Keratinocyte (primary cell): Measurements from ENCODE around the gene SEMA3C. TPM values are rescaled to one million over a fixed set of nuclear protein-coding genes. Genes with fewer than 3 reads are reported as not detected.

Source experiments
- DNase-seq: peaks from one replicate; pipeline ENCODE4 v3.0.0-alpha.2; 2011; ENCODE audit warnings: low read depth, missing footprints, low spot score
- FAIRE-seq: peaks from 2 replicates; lab custom pipeline; 2011; peaks lifted over from hg19 to GRCh38; lab: Jason Lieb, UNC
- H2AFZ ChIP-seq: 2 replicates; pipeline ENCODE4 v1.6.0; 2012; ENCODE audit warnings: low read length, control low read depth, inconsistent platforms; ENCODE audit not compliant: control insufficient read depth
- H3K27ac ChIP-seq: 2 replicates; pipeline ENCODE4 v1.5.1; 2011; ENCODE audit warnings: low read length; ENCODE audit not compliant: control insufficient read depth, insufficient read depth
- H3K27me3 ChIP-seq: 3 replicates; pipeline ENCODE4 v1.6.0; 2011; ENCODE audit warnings: low read length; ENCODE audit not compliant: control insufficient read depth, insufficient read depth; ENCODE audit errors: extremely low read depth
- H3K36me3 ChIP-seq, 2 experiments: 2 replicates in 1 of 2; 3 replicates in 1 of 2; pipeline ENCODE4 v1.5.1; 2011; ENCODE audit warnings: low read length in 2 of 2, mild to moderate bottlenecking in 1 of 2; ENCODE audit not compliant: control insufficient read depth in 2 of 2, insufficient read depth in 2 of 2; ENCODE audit errors: extremely low read depth in 1 of 2
- H3K4me1 ChIP-seq: 3 replicates; pipeline ENCODE4 v1.5.1; 2011; ENCODE audit warnings: low read length; ENCODE audit not compliant: control insufficient read depth, insufficient read depth; ENCODE audit errors: extremely low read depth
- H3K4me2 ChIP-seq: 3 replicates; pipeline ENCODE4 v1.6.0; 2011; ENCODE audit warnings: low read depth, low read length; ENCODE audit not compliant: control insufficient read depth, insufficient read depth; ENCODE audit errors: extremely low read depth
- H3K4me3 ChIP-seq, 3 experiments: fragments of 200-600 bp in 1 of 3; sonication (generic) in 1 of 3; 2 replicates in 2 of 3; 3 replicates in 1 of 3; pipeline ENCODE4 v1.5.1; 2011 to 2016; ENCODE audit warnings: low read length in 3 of 3, mild to moderate bottlenecking in 3 of 3, control low read depth in 2 of 3, inconsistent platforms in 1 of 3, low read depth in 1 of 3, mixed read lengths in 1 of 3, mixed run types in 1 of 3, moderate library complexity in 1 of 3; ENCODE audit not compliant: control insufficient read depth in 2 of 3, insufficient read depth in 2 of 3; ENCODE audit errors: extremely low read depth in 1 of 3
- H3K79me2 ChIP-seq: 2 replicates; pipeline ENCODE4 v1.6.0; 2012; ENCODE audit warnings: low read length; ENCODE audit not compliant: control insufficient read depth, insufficient read depth
- H3K9ac ChIP-seq: 3 replicates; pipeline ENCODE4 v1.6.0; 2011; ENCODE audit warnings: low read length; ENCODE audit not compliant: control insufficient read depth, insufficient read depth; ENCODE audit errors: extremely low read depth
- H3K9me1 ChIP-seq: 3 replicates; pipeline ENCODE4 v1.6.0; 2011; ENCODE audit warnings: low read length; ENCODE audit not compliant: control insufficient read depth, insufficient read depth; ENCODE audit errors: extremely low read depth
- H3K9me3 ChIP-seq: 2 replicates; pipeline ENCODE4 v1.5.1; 2012; ENCODE audit warnings: low read depth, low read length; ENCODE audit not compliant: control insufficient read depth
- H4K20me1 ChIP-seq: 3 replicates; pipeline ENCODE4 v1.6.0; 2011; ENCODE audit warnings: low read length; ENCODE audit not compliant: control insufficient read depth, insufficient read depth; ENCODE audit errors: extremely low read depth
- CTCF ChIP-seq, 3 experiments: IDR thresholded peaks in 1 of 3; conservative IDR thresholded peaks in 1 of 3; optimal IDR thresholded peaks in 1 of 3; 2 replicates in 2 of 3; 3 replicates in 1 of 3; pipeline versions ENCODE3 to v1.5.1; 2011; ENCODE audit warnings: low read length in 3 of 3, mild to moderate bottlenecking in 3 of 3, moderate library complexity in 2 of 3, control low read depth in 1 of 3, inconsistent platforms in 1 of 3; ENCODE audit not compliant: insufficient read depth in 2 of 3; ENCODE audit errors: extremely low read depth in 1 of 3
- EZH2 ChIP-seq: IDR thresholded peaks from one replicate; pipeline ENCODE4 v1.6.1; 2012; ENCODE audit warnings: inconsistent platforms, mild to moderate bottlenecking, low read length, moderate library complexity
- dilution Hi-C: fragments of 300-500 bp; cut with MboI; formaldehyde crosslinking; loops from one replicate; pipeline ENCODE4 v1.7.0; 2020; ENCODE audit warnings: low sequenced_read_pairs; ENCODE audit not compliant: extremely low pct_ligation_motif_present
- polyA plus RNA-seq, 5 experiments: library from polyadenylated mRNA; depleted of rRNA in 3 of 5; stranded (reverse) in 3 of 5; stranded (forward) in 1 of 5; unstranded in 1 of 5; fragments of >200 nt; gene quantifications; 1 replicate in 1 of 5; 2 replicates in 3 of 5; 3 replicates in 1 of 5; pipeline versions ENCODE4 v1.2.1 to v1.2.3, GENCODE V29; 2011 to 2012; ENCODE audit warnings: missing spikeins in 2 of 5, low read depth in 1 of 5, low replicate concordance in 1 of 5

The SEMA3C gene
- polyA plus RNA-seq, 1 donor (not counting 4 experiments of a cell fraction or from before 2014, with no cell fraction given): 142 TPM

GRCh38 chr7:80882213-80882801 lies 36.5 kb downstream of the SEMA3C start:
- no peak overlapping the region for H3K9ac ChIP-seq
- peaks cover 29% of the 10 kb centered on the region for H3K4me1 ChIP-seq
- no peak overlapping the region for H3K27ac ChIP-seq
- peaks cover 4 to 6% of the 10 kb centered on the region in 2 experiments for H3K36me3 ChIP-seq
- FAIRE-seq: no peak
- no peak overlapping the region for H3K4me2 ChIP-seq
- dilution Hi-C loops: no loop called here
- no peak overlapping the region for H3K4me3 ChIP-seq
- TF ChIP-seq CTCF (optimal IDR thresholded peaks at IDR 0.05 in 1 of 3, IDR thresholded peaks at IDR 0.05 in 1 of 3, conservative IDR thresholded peaks at IDR 0.05 in 1 of 3; ENCODE audit: extremely low read depth in 1 of 3, insufficient read depth in 2 of 3, low read length in 3 of 3): no peak
- TF ChIP-seq EZH2: no peak
- peaks cover 42% of the 10 kb centered on the region for H3K79me2 ChIP-seq
- no peak overlapping the region for H2AFZ ChIP-seq
- H3K9me3 ChIP-seq: no peaks in the 10 kb centered on the region
- no peaks in the 10 kb centered on the region for H3K27me3 ChIP-seq
- no peaks in the 10 kb centered on the region for H4K20me1 ChIP-seq
- no peaks in the 10 kb centered on the region for H3K9me1 ChIP-seq
- DNase-seq: no peak

GRCh38 chr7:80881351-80881900 lies 37.4 kb downstream of the SEMA3C start:
- FAIRE-seq: no peak
- dilution Hi-C loops: no loop called here
- peaks cover 5 to 11% of the 10 kb centered on the region in 2 experiments for H3K36me3 ChIP-seq
- no peaks in the 10 kb centered on the region for H3K27me3 ChIP-seq
- DNase-seq: no peak
- no peak overlapping the region for H3K27ac ChIP-seq
- no peak overlapping the region for H3K4me3 ChIP-seq
- no peak overlapping the region for H2AFZ ChIP-seq
- peaks cover 46% of the 10 kb centered on the region for H3K79me2 ChIP-seq
- H3K9ac ChIP-seq: no peak overlapping the region
- H3K4me1 ChIP-seq: peaks cover 29% of the 10 kb centered on the region
- H3K4me2 ChIP-seq: no peak overlapping the region
- H3K9me1 ChIP-seq: no peaks in the 10 kb centered on the region
- no peaks in the 10 kb centered on the region for H3K9me3 ChIP-seq
- TF ChIP-seq CTCF (optimal IDR thresholded peaks at IDR 0.05 in 1 of 3, IDR thresholded peaks at IDR 0.05 in 1 of 3, conservative IDR thresholded peaks at IDR 0.05 in 1 of 3; ENCODE audit: extremely low read depth in 1 of 3, insufficient read depth in 2 of 3, low read length in 3 of 3): no peak
- H4K20me1 ChIP-seq: no peaks in the 10 kb centered on the region
